Glutamatergic neuron (in vitro differentiated cells): ENCODE results near the gene SYF2. TPM values are rescaled to one million over a fixed set of nuclear protein-coding genes. Genes with fewer than 3 reads are reported as not detected.

Experiments
- DNase-seq: peaks from one replicate; pipeline ENCODE4 v3.0.0; 2022
- H3K27ac Mint-ChIP-seq: one replicate; pipeline ENCODE4 v1.8.0; 2020; ENCODE audit warnings: mild to moderate bottlenecking, mixed read lengths, inconsistent platforms; ENCODE audit not compliant: unreplicated experiment
- H3K27me3 Mint-ChIP-seq: one replicate; pipeline ENCODE4 v1.8.0; 2020; ENCODE audit warnings: mild to moderate bottlenecking, moderate library complexity, mixed read lengths, inconsistent platforms; ENCODE audit not compliant: unreplicated experiment
- H3K36me3 Mint-ChIP-seq: one replicate; pipeline ENCODE4 v1.8.0; 2020; ENCODE audit warnings: mild to moderate bottlenecking, mixed read lengths, inconsistent platforms; ENCODE audit not compliant: unreplicated experiment
- H3K4me1 Mint-ChIP-seq: one replicate; pipeline ENCODE4 v1.8.0; 2020; ENCODE audit warnings: mild to moderate bottlenecking, low read depth, mixed read lengths, inconsistent platforms; ENCODE audit not compliant: unreplicated experiment
- H3K4me3 Mint-ChIP-seq: one replicate; pipeline ENCODE4 v1.8.0; 2020; ENCODE audit warnings: mild to moderate bottlenecking, mixed read lengths, inconsistent platforms; ENCODE audit not compliant: unreplicated experiment
- H3K9me3 Mint-ChIP-seq: one replicate; pipeline ENCODE4 v1.8.0; 2020; ENCODE audit warnings: mild to moderate bottlenecking, moderate library complexity, mixed read lengths, inconsistent platforms; ENCODE audit not compliant: unreplicated experiment
- total RNA-seq: library from RNA; stranded (reverse); fragmentation: NEBNext Ultra II Directional; extraction: Animal tissue kit (Norgen Biotek cat#: 25700); gene quantifications from one replicate; pipeline ENCODE4 v1.2.1, GENCODE V29; 2021; ENCODE audit not compliant: unreplicated experiment
- TF ChIP-seq, protein P1 (sequence below): fragments of 200-600 bp; sonication (generic); IDR thresholded peaks from one replicate; pipeline ENCODE4 v1.5.0; 2021; ENCODE audit not compliant: partially characterized antibody, unreplicated experiment

The SYF2 gene
- total RNA-seq, 1 donor from 2014 or later = 32.6 TPM

- Mint-ChIP-seq H3K4me1 (peaks cover 9% of the 10 kb centered on the region), H3K27ac (no peak overlapping the region), H3K27me3 (peaks cover 4% of the 10 kb centered on the region), H3K9me3 (peaks cover 3% of the 10 kb centered on the region), H3K4me3 (no peak overlapping the region), H3K36me3 (no peaks in the 10 kb centered on the region)
- DNase-seq = peak; percentile 80
- TF ChIP-seq, protein P1, sequence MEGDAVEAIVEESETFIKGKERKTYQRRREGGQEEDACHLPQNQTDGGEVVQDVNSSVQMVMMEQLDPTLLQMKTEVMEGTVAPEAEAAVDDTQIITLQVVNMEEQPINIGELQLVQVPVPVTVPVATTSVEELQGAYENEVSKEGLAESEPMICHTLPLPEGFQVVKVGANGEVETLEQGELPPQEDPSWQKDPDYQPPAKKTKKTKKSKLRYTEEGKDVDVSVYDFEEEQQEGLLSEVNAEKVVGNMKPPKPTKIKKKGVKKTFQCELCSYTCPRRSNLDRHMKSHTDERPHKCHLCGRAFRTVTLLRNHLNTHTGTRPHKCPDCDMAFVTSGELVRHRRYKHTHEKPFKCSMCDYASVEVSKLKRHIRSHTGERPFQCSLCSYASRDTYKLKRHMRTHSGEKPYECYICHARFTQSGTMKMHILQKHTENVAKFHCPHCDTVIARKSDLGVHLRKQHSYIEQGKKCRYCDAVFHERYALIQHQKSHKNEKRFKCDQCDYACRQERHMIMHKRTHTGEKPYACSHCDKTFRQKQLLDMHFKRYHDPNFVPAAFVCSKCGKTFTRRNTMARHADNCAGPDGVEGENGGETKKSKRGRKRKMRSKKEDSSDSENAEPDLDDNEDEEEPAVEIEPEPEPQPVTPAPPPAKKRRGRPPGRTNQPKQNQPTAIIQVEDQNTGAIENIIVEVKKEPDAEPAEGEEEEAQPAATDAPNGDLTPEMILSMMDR = no peak
Observed at GRCh38 chr1:25232866-25233784, 823 bp upstream of the SYF2 start.

DNA sequence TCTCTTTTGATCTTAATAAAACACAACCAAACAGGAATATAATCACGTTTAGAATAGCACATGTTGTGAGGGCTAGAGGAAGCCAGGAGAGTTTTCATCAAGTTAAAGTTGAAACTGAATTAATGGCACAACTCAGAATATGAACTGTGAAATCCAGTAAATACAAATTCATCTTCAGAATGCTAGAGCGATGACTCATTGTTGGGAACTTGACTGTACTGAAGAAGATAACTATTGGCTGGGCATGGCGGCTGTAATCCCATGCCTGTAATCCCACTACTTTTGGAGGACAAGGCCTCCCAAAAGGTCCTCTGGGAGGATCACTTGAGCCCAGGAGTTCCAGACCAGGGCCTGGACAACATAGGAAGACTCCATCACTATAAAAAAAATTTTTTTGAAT is 8.8 kb downstream of the SYF2 start:
- Mint-ChIP-seq H3K4me3 (no peak overlapping the region), H3K27ac (no peak overlapping the region), H3K36me3 (peaks cover 4% of the 10 kb centered on the region), H3K4me1 (no peaks in the 10 kb centered on the region), H3K9me3 (no peaks in the 10 kb centered on the region), H3K27me3 (no peaks in the 10 kb centered on the region)
- no peak for DNase-seq
- TF ChIP-seq, protein P1 = no peak

DNA sequence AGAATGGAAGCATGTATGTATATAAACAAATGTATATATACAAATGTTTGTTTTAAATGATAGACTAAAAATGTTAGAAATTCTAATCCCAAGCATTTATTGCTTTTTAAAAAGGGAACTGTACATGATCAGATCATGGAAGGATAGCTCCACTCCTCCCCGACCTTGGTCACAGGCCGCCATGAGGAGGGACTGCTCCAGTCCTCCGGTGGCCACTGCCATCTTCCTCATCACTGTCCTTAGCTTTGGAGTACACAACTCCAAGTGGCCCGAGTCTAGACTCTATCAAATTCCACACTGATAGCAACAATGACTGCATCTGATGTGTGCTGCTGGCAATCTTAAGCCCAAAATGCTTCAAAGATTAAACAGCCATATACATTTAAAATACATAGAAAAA is 9.7 kb downstream of the SYF2 start:
- H3K27me3 Mint-ChIP-seq = no peaks in the 10 kb centered on the region

DNA sequence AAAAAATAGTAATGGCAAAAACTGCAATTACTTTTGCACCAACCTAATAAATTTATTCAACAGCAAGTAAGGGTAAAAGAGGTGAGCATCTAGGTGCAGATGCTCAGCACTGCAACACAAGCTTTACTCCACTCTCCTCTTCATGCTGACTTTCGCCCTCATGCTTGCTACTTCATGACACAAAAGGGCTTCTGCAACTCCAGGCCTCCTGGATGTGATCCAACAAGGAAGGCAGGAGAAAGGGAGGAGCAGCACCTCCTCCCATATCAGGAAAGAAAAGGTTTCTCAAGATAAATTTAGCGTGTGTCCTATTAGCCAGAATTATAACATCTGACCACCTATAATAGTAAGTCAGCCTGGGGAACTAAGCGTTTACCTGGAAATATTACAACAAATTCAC is 11.6 kb downstream of the SYF2 start:
- TF ChIP-seq, protein P1 = no peak
- peaks cover 4% of the 10 kb centered on the region for H3K36me3 Mint-ChIP-seq
- H3K9me3 Mint-ChIP-seq = no peaks in the 10 kb centered on the region
- no peaks in the 10 kb centered on the region for H3K27me3 Mint-ChIP-seq
- no peak overlapping the region for H3K4me3 Mint-ChIP-seq
- no peak for DNase-seq
- no peak overlapping the region for H3K27ac Mint-ChIP-seq
- H3K4me1 Mint-ChIP-seq = no peaks in the 10 kb centered on the region

More for the DNA sequence above, 9.7 kb downstream of the SYF2 start:
- DNase-seq = no peak
- Mint-ChIP-seq H3K4me3 (no peak overlapping the region), H3K4me1 (no peaks in the 10 kb centered on the region), H3K9me3 (no peaks in the 10 kb centered on the region), H3K27ac (no peak overlapping the region), H3K36me3 (peaks cover 4% of the 10 kb centered on the region)
- TF ChIP-seq, protein P1 = no peak

DNA sequence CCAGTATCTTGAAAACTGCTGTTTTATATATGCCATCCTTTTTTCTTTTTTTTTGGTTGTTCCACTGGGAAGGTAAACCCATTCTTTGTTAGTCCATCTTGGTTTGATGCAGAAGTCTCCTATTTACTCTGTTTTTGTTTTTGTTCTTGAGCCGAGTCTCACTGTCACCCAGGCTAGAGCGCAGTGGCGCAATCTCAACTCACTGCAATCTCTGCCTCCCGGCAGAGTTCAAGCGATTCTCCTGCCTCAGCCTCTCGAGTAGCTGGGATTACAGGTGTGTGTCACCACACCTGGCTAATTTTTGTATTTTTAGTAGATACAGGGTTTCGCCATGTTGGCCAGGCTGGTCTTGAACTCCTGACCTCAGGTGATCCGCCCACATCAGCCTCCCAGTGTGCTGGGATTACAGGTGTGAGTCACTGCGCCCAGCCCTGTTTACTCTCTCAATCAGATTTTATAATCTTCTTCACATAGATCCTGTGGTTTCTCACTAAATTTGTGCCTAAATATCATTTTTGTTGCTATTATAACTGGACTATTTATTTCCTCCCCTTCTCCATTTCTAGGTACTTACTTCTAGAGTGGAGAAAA is 12.5 kb downstream of the SYF2 start:
- H3K27ac Mint-ChIP-seq = no peak overlapping the region
- no peak overlapping the region for H3K4me3 Mint-ChIP-seq
- no peaks in the 10 kb centered on the region for H3K9me3 Mint-ChIP-seq
- TF ChIP-seq, protein P1 = no peak
- H3K27me3 Mint-ChIP-seq = no peaks in the 10 kb centered on the region
- H3K4me1 Mint-ChIP-seq = no peaks in the 10 kb centered on the region
- peaks cover 4% of the 10 kb centered on the region for H3K36me3 Mint-ChIP-seq
- no peak for DNase-seq
